ENCODE data around the gene FBXW4. TPM values are rescaled to one million over a fixed set of nuclear protein-coding genes. Genes with fewer than 3 reads are reported as not detected.
A peak's percentile ranks its signal among the peaks of the same experiment; 100 is the strongest.

FBXW4 gene
- total RNA-seq, 4 donors from 2014 or later = 48.2 to 83.6 (median 71.3) TPM

GRCh38 chr10:101720606-101721230, 25.7 kb upstream of the FBXW4 start:
- no peaks in the 10 kb centered on the region for H3K4me1 ChIP-seq
- no peaks in the 10 kb centered on the region for H3K9me3 ChIP-seq
- no peak overlapping the region for H3K4me3 ChIP-seq
- no peak overlapping the region for H3K27ac ChIP-seq
- H3K27me3 ChIP-seq = peaks cover 12% of the 10 kb centered on the region
- no peaks in the 10 kb centered on the region for H3K36me3 ChIP-seq
- no peak for DNase-seq (ENCODE audit: low spot score in 2 of 2)
- TF ChIP-seq CTCF (IDR thresholded peaks at IDR 0.05) (no peak), EP300 (IDR thresholded peaks at IDR 0.05) (no peak), POLR2A (IDR thresholded peaks at IDR 0.05) (no peak), POLR2AphosphoS5 (IDR thresholded peaks at IDR 0.05) (no peak)
- WGBS = 94% methylated on average over 6 of the region's 6 CpGs

GRCh38 chr10:101718690-101719275, 23.8 kb upstream of the FBXW4 start:
- no peak for DNase-seq (ENCODE audit: low spot score in 2 of 2)
- 93% methylated on average over 3 of the region's 3 CpGs for WGBS
- TF ChIP-seq EP300 (IDR thresholded peaks at IDR 0.05) (no peak), CTCF (IDR thresholded peaks at IDR 0.05) (no peak), POLR2A (IDR thresholded peaks at IDR 0.05) (no peak), POLR2AphosphoS5 (IDR thresholded peaks at IDR 0.05) (no peak)
- no peak overlapping the region for H3K27ac ChIP-seq
- H3K9me3 ChIP-seq = no peaks in the 10 kb centered on the region
- H3K36me3 ChIP-seq = no peaks in the 10 kb centered on the region
- peaks cover 12% of the 10 kb centered on the region for H3K27me3 ChIP-seq
- H3K4me3 ChIP-seq = no peak overlapping the region
- H3K4me1 ChIP-seq = no peaks in the 10 kb centered on the region

- H3K27me3 ChIP-seq = peaks cover 12% of the 10 kb centered on the region
- H3K36me3 ChIP-seq = no peaks in the 10 kb centered on the region
- no peak overlapping the region for H3K4me3 ChIP-seq
- TF ChIP-seq CTCF (IDR thresholded peaks at IDR 0.05) = no peak
- no peak for TF ChIP-seq EP300 (IDR thresholded peaks at IDR 0.05)
- no peak for TF ChIP-seq POLR2AphosphoS5 (IDR thresholded peaks at IDR 0.05)
- TF ChIP-seq POLR2A (IDR thresholded peaks at IDR 0.05) = no peak
- DNase-seq (ENCODE audit: low spot score in 2 of 2) = no peak
- H3K9me3 ChIP-seq = no peaks in the 10 kb centered on the region
- peak overlapping the region; percentile 18 for H3K27ac ChIP-seq
- 74% methylated on average over 10 of the region's 10 CpGs for WGBS
- no peaks in the 10 kb centered on the region for H3K4me1 ChIP-seq
These were observed 22.1 kb upstream of the FBXW4 start for GRCh38 chr10:101716891-101717659.

- 86% methylated on average over 2 of the region's 2 CpGs for WGBS
- Histone ChIP-seq H3K27me3 (peaks cover 7% of the 10 kb centered on the region), H3K4me1 (no peaks in the 10 kb centered on the region), H3K9me3 (no peaks in the 10 kb centered on the region), H3K36me3 (no peaks in the 10 kb centered on the region), H3K4me3 (no peak overlapping the region), H3K27ac (no peak overlapping the region)
- TF ChIP-seq CTCF (IDR thresholded peaks at IDR 0.05) (no peak), POLR2A (IDR thresholded peaks at IDR 0.05) (no peak), EP300 (IDR thresholded peaks at IDR 0.05) (no peak), POLR2AphosphoS5 (IDR thresholded peaks at IDR 0.05) (no peak)
- DNase-seq (ENCODE audit: low spot score in 2 of 2) = no peak
These were observed 18.0 kb upstream of the FBXW4 start for GRCh38 chr10:101712997-101713396.

GRCh38 chr10:101710793-101711192, 15.8 kb upstream of the FBXW4 start:
- TF ChIP-seq EP300 (IDR thresholded peaks at IDR 0.05) (no peak), POLR2AphosphoS5 (IDR thresholded peaks at IDR 0.05) (no peak), POLR2A (IDR thresholded peaks at IDR 0.05) (no peak), CTCF (IDR thresholded peaks at IDR 0.05) (no peak)
- Histone ChIP-seq H3K9me3 (no peaks in the 10 kb centered on the region), H3K4me3 (no peak overlapping the region), H3K27ac (no peak overlapping the region), H3K27me3 (peaks cover 26% of the 10 kb centered on the region), H3K4me1 (no peaks in the 10 kb centered on the region), H3K36me3 (no peaks in the 10 kb centered on the region)
- WGBS = 79% methylated on average over 2 of the region's 2 CpGs
- DNase-seq (ENCODE audit: low spot score in 2 of 2) = no peak

Measured in suprapubic skin (tissue), 4 donors.